ENCODE data around the gene MDGA2. TPM values are rescaled to one million over a fixed set of nuclear protein-coding genes. Genes with fewer than 3 reads are reported as not detected.

Gene MDGA2
- total and polyA plus RNA-seq, 7 experiments from 2014 or later = not detected

DNA sequence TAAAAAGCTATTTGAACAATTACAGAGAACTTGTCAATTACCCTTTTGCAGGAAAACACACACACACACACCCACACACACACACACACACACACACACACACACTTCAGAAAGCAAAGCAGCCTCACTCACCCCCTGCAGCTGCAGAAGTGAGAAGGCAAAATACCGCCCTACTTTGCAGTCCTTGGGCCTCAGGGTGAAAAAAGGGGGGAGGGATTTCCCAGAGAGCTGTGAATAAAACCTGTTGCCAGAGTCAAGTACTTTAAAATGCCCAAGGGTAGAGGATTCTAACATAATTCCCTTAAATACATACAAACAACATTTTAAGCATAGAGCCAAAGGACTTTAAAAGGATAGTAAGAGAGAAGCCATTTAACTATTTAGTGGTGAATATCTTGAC lies 285.9 kb downstream of the MDGA2 start:
- POLR2A ChIA-PET = no interaction called here
- CTCF ChIA-PET = no interaction called here
- H3K4me1 ChIP-seq (ENCODE audit: control insufficient read depth in 2 of 2, insufficient read depth in 2 of 2, low read length in 2 of 2) = no peaks in the 10 kb centered on the region
- intact Hi-C loops (cut with micrococcal nuclease) = no loop called here
- no peak for DNase-seq
- Mint-ChIP-seq H3K27ac (no peak overlapping the region), H3K9me3 (peaks cover 0 to 11% (median 2%) of the 10 kb centered on the region in 11 donors), H3K4me1 (no peaks in the 10 kb centered on the region), H3K27me3 (no peaks in the 10 kb centered on the region), H3K4me3 (no peak overlapping the region), H3K36me3 (no peaks in the 10 kb centered on the region)
- H3K27me3 ChIP-seq (ENCODE audit: control insufficient read depth in 2 of 2, insufficient read depth in 2 of 2, low read length in 2 of 2) = no peaks in the 10 kb centered on the region
- H3K9me3 ChIP-seq (ENCODE audit: control insufficient read depth in 2 of 3, low read length in 3 of 3) = no peaks in the 10 kb centered on the region
- ATAC-seq = no peak
- no peak overlapping the region for H3K27ac ChIP-seq (ENCODE audit: low read depth, low read length)
- H3K4me3 ChIP-seq (ENCODE audit: low read length) = no peak overlapping the region
- H3K36me3 ChIP-seq (ENCODE audit: control insufficient read depth in 2 of 3, insufficient read depth in 3 of 3, low read length in 3 of 3) = no peaks in the 10 kb centered on the region

GRCh38 chr14:47366006-47366405 lies 309.4 kb downstream of the MDGA2 start:
- intact Hi-C loops (cut with micrococcal nuclease) = no loop called here
- H3K27ac Mint-ChIP-seq = no peak overlapping the region

DNA sequence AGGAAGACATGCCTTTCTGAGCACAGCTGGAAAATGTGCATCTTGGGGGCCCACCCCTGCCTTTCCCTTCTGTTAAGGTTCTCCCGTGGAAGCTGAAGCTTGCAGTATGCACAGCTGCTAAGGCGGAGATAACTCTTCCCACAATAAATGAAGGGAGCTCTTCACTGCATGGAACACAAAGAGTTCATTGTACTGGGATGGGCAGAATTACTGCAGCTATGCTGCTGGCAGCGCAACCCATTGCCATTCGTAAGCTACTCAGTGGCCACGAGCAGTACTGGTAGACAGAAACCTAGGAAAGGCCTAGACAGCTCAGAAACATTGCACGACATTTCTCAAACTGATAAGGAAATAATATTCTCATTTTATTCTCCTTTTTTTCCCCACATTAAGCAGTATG lies 310.2 kb downstream of the MDGA2 start:
- H3K36me3 Mint-ChIP-seq = no peaks in the 10 kb centered on the region
- ChIA-PET POLR2A (no interaction called here), CTCF (no interaction called here)
- Histone ChIP-seq H3K27ac (ENCODE audit: low read depth, low read length) (no peak overlapping the region), H3K27me3 (ENCODE audit: control insufficient read depth in 2 of 2, insufficient read depth in 2 of 2, low read length in 2 of 2) (no peaks in the 10 kb centered on the region), H3K4me3 (ENCODE audit: low read length) (no peak overlapping the region), H3K4me1 (ENCODE audit: control insufficient read depth in 2 of 2, insufficient read depth in 2 of 2, low read length in 2 of 2) (no peaks in the 10 kb centered on the region), H3K36me3 (ENCODE audit: control insufficient read depth in 2 of 3, insufficient read depth in 3 of 3, low read length in 3 of 3) (no peaks in the 10 kb centered on the region), H3K9me3 (ENCODE audit: control insufficient read depth in 2 of 3, low read length in 3 of 3) (no peaks in the 10 kb centered on the region)
- H3K27ac Mint-ChIP-seq = no peak overlapping the region
- H3K4me3 Mint-ChIP-seq = no peak overlapping the region
- H3K9me3 Mint-ChIP-seq = peaks cover 0 to 7% (median 4%) of the 10 kb centered on the region in 11 donors
- H3K4me1 Mint-ChIP-seq = peaks cover 0 to 4% (median 0%) of the 10 kb centered on the region in 7 donors
- no peak for ATAC-seq
- no peak for DNase-seq
- intact Hi-C loops (cut with micrococcal nuclease) = no loop called here
- H3K27me3 Mint-ChIP-seq = no peaks in the 10 kb centered on the region

More at GRCh38 chr14:47366006-47366405, 309.4 kb downstream of the MDGA2 start:
- Histone ChIP-seq H3K9me3 (ENCODE audit: control insufficient read depth in 2 of 3, low read length in 3 of 3) (no peaks in the 10 kb centered on the region), H3K27me3 (ENCODE audit: control insufficient read depth in 2 of 2, insufficient read depth in 2 of 2, low read length in 2 of 2) (no peaks in the 10 kb centered on the region), H3K4me3 (ENCODE audit: low read length) (no peak overlapping the region), H3K36me3 (ENCODE audit: control insufficient read depth in 2 of 3, insufficient read depth in 3 of 3, low read length in 3 of 3) (no peaks in the 10 kb centered on the region), H3K4me1 (ENCODE audit: control insufficient read depth in 2 of 2, insufficient read depth in 2 of 2, low read length in 2 of 2) (no peaks in the 10 kb centered on the region), H3K27ac (ENCODE audit: low read depth, low read length) (no peak overlapping the region)
- Mint-ChIP-seq H3K27me3 (no peaks in the 10 kb centered on the region), H3K4me1 (peaks cover 0 to 4% (median 0%) of the 10 kb centered on the region in 7 donors), H3K4me3 (no peak overlapping the region), H3K9me3 (peaks cover 0 to 7% (median 2%) of the 10 kb centered on the region in 11 donors), H3K36me3 (no peaks in the 10 kb centered on the region)
- ChIA-PET CTCF (no interaction called here), POLR2A (no interaction called here)
- ATAC-seq (no peak), DNase-seq (no peak)

DNA sequence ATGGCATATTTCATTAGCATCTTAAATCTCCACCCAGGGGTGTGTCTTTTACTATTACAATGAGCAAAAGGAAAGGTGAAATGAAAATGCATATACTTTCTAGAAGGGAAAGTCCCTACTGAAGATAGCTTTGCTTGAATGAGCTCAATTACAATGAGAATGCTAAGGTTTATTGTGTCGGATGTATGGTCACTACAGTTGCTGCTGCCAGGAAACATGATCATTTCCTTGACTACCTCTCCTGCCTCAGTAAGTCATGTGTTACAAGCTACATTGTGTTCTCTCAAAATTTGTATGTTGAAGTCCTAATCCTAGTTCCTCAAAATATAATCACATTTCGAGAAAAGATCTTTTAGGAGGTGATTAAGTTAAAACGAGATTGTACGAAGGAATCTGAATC lies 322.2 kb downstream of the MDGA2 start:
- CTCF ChIA-PET = no interaction called here
- intact Hi-C loops (cut with micrococcal nuclease) = no loop called here
- ATAC-seq = no peak

DNA sequence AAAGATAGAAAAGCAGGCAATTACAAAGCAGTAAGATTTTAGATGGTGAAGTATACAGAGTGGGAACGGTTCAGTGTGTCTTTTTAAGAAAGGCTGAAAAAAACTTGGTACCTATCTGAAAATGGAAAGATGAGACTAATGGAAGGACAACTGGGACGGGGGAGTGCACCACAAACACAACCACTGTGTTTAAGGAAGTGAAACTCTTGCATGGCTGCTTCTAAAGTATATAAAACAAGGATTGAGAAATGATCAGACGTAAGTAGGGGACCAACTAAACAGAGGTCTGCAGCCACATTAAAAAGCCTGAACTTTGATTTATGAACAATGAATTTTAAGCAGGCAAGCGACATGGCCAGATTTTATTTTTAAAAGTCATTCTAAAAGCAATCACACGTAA lies 328.6 kb downstream of the MDGA2 start:
- intact Hi-C loops (cut with micrococcal nuclease) = no loop called here
- no peak overlapping the region for H3K4me3 Mint-ChIP-seq

More for the DNA sequence above, 322.2 kb downstream of the MDGA2 start:
- H3K27me3 Mint-ChIP-seq = no peaks in the 10 kb centered on the region
- no peaks in the 10 kb centered on the region for H3K4me1 Mint-ChIP-seq
- H3K9me3 Mint-ChIP-seq = peaks cover 2 to 10% (median 5%) of the 10 kb centered on the region in 11 donors
- no peaks in the 10 kb centered on the region for H3K36me3 ChIP-seq (ENCODE audit: control insufficient read depth in 2 of 3, insufficient read depth in 3 of 3, low read length in 3 of 3)
- DNase-seq = no peak
- H3K27ac Mint-ChIP-seq = no peak overlapping the region
- H3K27ac ChIP-seq (ENCODE audit: low read depth, low read length) = no peak overlapping the region
- H3K4me3 ChIP-seq (ENCODE audit: low read length) = no peak overlapping the region
- H3K4me3 Mint-ChIP-seq = no peak overlapping the region
- no peaks in the 10 kb centered on the region for H3K36me3 Mint-ChIP-seq
- POLR2A ChIA-PET = no interaction called here
- no peaks in the 10 kb centered on the region for H3K4me1 ChIP-seq (ENCODE audit: control insufficient read depth in 2 of 2, insufficient read depth in 2 of 2, low read length in 2 of 2)
- no peaks in the 10 kb centered on the region for H3K27me3 ChIP-seq (ENCODE audit: control insufficient read depth in 2 of 2, insufficient read depth in 2 of 2, low read length in 2 of 2)
- H3K9me3 ChIP-seq (ENCODE audit: control insufficient read depth in 2 of 3, low read length in 3 of 3) = no peaks in the 10 kb centered on the region

GRCh38 chr14:47345016-47345415 lies 330.4 kb downstream of the MDGA2 start:
- Histone ChIP-seq H3K27me3 (ENCODE audit: control insufficient read depth in 2 of 2, insufficient read depth in 2 of 2, low read length in 2 of 2) (no peaks in the 10 kb centered on the region), H3K36me3 (ENCODE audit: control insufficient read depth in 2 of 3, insufficient read depth in 3 of 3, low read length in 3 of 3) (no peaks in the 10 kb centered on the region), H3K9me3 (ENCODE audit: control insufficient read depth in 2 of 3, low read length in 3 of 3) (no peaks in the 10 kb centered on the region), H3K27ac (ENCODE audit: low read depth, low read length) (no peak overlapping the region), H3K4me3 (ENCODE audit: low read length) (no peak overlapping the region), H3K4me1 (ENCODE audit: control insufficient read depth in 2 of 2, insufficient read depth in 2 of 2, low read length in 2 of 2) (no peaks in the 10 kb centered on the region)
- POLR2A ChIA-PET = no interaction called here
- H3K27me3 Mint-ChIP-seq = no peaks in the 10 kb centered on the region
- intact Hi-C loops (cut with micrococcal nuclease) = no loop called here
- no peaks in the 10 kb centered on the region for H3K4me1 Mint-ChIP-seq
- peaks cover 0 to 3% (median 0%) of the 10 kb centered on the region in 5 donors for H3K36me3 Mint-ChIP-seq
- no peak overlapping the region for H3K27ac Mint-ChIP-seq
- no peak overlapping the region for H3K4me3 Mint-ChIP-seq
- no peak for DNase-seq
- H3K9me3 Mint-ChIP-seq = peaks cover 0 to 6% (median 0%) of the 10 kb centered on the region in 11 donors
- ATAC-seq = no peak
- CTCF ChIA-PET = no interaction called here

More for the DNA sequence above, 328.6 kb downstream of the MDGA2 start:
- no peak for DNase-seq
- no peak overlapping the region for H3K4me3 ChIP-seq (ENCODE audit: low read length)
- no peaks in the 10 kb centered on the region for H3K27me3 ChIP-seq (ENCODE audit: control insufficient read depth in 2 of 2, insufficient read depth in 2 of 2, low read length in 2 of 2)
- Mint-ChIP-seq H3K9me3 (peaks cover 0 to 6% (median 0%) of the 10 kb centered on the region in 11 donors), H3K27me3 (no peaks in the 10 kb centered on the region), H3K27ac (no peak overlapping the region), H3K4me1 (no peaks in the 10 kb centered on the region), H3K36me3 (peaks cover 0 to 3% (median 0%) of the 10 kb centered on the region in 5 donors)
- ATAC-seq = no peak
- H3K4me1 ChIP-seq (ENCODE audit: control insufficient read depth in 2 of 2, insufficient read depth in 2 of 2, low read length in 2 of 2) = no peaks in the 10 kb centered on the region
- H3K9me3 ChIP-seq (ENCODE audit: control insufficient read depth in 2 of 3, low read length in 3 of 3) = no peaks in the 10 kb centered on the region
- POLR2A ChIA-PET = no interaction called here
- CTCF ChIA-PET = no interaction called here
- no peaks in the 10 kb centered on the region for H3K36me3 ChIP-seq (ENCODE audit: control insufficient read depth in 2 of 3, insufficient read depth in 3 of 3, low read length in 3 of 3)
- no peak overlapping the region for H3K27ac ChIP-seq (ENCODE audit: low read depth, low read length)

- ATAC-seq = no peak
These were observed 342.5 kb downstream of the MDGA2 start for GRCh38 chr14:47332939-47333338.

More at GRCh38 chr14:47332939-47333338, 342.5 kb downstream of the MDGA2 start:
- intact Hi-C loops (cut with micrococcal nuclease) = no loop called here
- Mint-ChIP-seq H3K4me1 (no peaks in the 10 kb centered on the region), H3K27me3 (peaks cover 0 to 4% (median 0%) of the 10 kb centered on the region in 5 donors), H3K27ac (no peak overlapping the region), H3K36me3 (no peaks in the 10 kb centered on the region), H3K4me3 (no peak overlapping the region), H3K9me3 (peaks cover 0 to 8% (median 0%) of the 10 kb centered on the region in 11 donors)
- ChIA-PET POLR2A (no interaction called here), CTCF (no interaction called here)
- no peaks in the 10 kb centered on the region for H3K9me3 ChIP-seq (ENCODE audit: control insufficient read depth in 2 of 3, low read length in 3 of 3)
- H3K27me3 ChIP-seq (ENCODE audit: control insufficient read depth in 2 of 2, insufficient read depth in 2 of 2, low read length in 2 of 2) = no peaks in the 10 kb centered on the region
- H3K27ac ChIP-seq (ENCODE audit: low read depth, low read length) = no peak overlapping the region
- no peaks in the 10 kb centered on the region for H3K4me1 ChIP-seq (ENCODE audit: control insufficient read depth in 2 of 2, insufficient read depth in 2 of 2, low read length in 2 of 2)
- H3K4me3 ChIP-seq (ENCODE audit: low read length) = no peak overlapping the region
- DNase-seq = no peak
- no peaks in the 10 kb centered on the region for H3K36me3 ChIP-seq (ENCODE audit: control insufficient read depth in 2 of 3, insufficient read depth in 3 of 3, low read length in 3 of 3)
